ENCODE data around the gene CTNNA3.
A peak's percentile ranks its signal among the peaks of the same experiment; 100 is the strongest.
"Not testable (repeated sequence)": the region's sequence is repeated elsewhere in the genome, so short reads cannot be mapped to it uniquely, and the experiment has no call there.

Gene CTNNA3

DNA sequence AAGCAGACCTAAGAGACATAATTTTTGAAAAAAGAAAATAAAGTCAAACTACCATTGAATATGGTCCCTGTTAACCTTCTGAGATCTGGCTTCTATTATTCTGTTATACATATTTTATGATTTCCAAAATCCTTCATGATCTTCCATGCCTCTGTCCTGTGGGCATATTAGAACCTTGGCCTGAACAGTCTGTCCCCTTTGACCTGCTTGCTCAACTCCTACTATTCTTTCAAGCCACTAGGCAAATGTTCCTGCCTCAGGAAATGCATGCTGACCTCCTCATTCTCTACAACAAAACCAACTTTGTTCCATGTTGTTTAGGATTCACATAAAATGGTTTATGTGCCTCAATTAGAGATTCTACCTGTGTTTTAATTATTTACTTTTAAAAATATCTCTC is 1315.0 kb downstream of the CTNNA3 start:
- DNase-seq (ENCODE audit: low read depth), result no peak

DNA sequence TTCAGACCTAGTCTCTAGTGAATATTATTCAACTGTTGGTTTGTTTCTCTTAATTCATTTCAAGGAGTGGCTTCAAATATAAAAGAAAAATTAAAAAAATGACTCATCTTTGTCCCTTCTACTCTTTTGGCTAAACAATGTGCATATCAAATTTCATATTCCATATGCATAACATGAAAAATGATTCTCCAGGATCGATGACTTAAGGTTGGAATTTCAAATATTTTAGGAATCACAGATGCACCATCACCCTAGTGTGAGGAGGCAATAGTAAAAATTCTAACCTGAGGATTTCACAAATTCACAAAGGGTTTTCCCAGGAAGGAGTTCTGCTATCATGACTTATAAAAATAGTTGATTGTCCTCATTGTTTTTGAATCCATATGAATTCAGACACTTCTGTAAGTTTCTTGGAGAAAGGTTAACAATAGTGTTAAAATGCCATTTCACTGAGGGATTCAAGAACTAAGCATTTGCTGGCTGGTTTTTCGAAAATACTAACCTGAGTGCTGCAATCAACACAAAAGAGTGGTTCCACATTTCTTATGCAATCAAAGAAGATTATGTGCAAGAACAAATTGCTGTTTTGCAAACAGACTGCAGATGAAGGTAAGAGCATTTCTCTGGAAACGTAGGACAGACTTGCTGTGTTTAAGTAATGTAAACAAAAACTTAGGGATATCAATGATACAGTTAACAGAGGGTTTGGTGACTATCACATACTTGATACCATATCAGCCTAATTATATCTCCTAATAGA is 1317.7 kb downstream of the CTNNA3 start:
- peak; percentile 43 for DNase-seq (ENCODE audit: low read depth)

DNA sequence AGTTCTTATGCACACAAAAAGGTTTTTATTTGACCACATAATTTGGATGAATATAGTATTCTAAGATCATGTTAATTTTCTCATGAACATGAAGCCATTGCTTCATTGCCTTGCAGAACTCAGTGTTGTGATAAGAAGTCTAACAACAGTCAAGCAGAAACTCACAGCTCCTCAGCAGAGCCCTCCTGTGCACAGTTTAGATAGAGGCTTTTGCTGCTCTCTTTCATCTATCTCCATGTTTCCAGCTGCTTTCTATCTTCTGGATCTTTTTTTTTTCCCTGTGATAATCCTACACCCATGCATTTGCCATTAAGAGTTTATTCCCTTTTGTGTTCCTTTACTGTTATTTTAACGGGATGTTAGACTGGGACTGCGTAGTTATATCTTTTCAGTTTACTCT is 1327.8 kb downstream of the CTNNA3 start:
- no peak for DNase-seq (ENCODE audit: low read depth)

DNA sequence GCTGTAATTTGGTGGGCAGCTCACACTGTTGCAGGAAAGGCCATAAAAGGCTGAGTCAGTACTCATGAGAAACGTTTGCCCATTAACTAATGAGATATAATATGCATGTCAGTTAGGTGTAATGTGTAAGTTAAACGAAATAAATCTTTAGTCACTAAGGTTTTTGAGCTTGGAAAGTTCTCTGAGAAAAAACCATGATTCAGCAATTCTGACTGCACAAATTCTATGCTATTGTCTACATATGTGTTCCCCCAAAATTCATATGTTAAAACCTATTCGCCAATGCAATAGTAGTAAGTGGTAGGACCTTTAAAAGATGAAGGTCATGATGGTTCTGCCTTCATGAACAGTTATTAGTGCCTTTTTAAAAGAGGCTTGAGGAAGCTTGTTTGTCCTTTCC is 1329.8 kb downstream of the CTNNA3 start:
- DNase-seq (ENCODE audit: low read depth), result no peak

DNA sequence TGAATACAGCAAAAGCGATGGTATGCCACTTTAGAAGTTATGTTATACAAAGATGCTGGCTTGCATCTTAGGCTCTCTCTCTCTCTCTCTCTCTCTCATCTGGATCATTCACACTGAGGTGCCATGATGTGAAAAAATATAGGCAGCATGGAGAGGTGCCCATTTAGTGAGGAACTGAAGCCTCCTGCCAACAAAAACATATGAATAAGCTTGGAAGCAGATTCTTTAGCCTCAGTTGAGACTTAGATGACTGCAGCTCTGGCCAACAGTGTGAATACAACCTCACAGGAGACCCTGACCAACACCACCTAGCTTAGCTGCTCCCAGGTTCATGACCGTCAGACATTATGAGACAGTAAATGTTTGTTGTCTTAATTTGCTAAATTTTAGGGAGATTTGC is 1330.3 kb downstream of the CTNNA3 start:
- peak; percentile 3 for DNase-seq (ENCODE audit: low read depth)

DNA sequence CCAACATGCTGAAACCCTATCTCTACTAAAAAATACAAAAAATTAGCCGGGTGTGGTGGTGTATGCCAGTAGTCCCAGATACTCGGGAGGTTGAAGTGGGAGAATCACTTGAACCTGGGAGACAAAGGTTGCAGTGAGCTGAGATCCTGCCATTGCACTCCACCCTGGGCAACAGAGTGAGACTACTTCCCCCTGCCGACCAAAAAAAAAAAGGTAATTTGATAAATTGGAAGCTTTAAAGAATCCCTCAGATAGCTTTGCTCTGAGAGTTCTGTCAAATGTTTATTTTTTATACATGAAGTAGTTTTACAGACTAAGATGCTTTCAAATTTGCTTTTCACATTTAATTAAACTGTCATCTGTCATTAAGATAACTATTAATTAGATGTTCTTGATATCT is 1333.5 kb downstream of the CTNNA3 start:
- DNase-seq (ENCODE audit: low read depth), result no peak

DNA sequence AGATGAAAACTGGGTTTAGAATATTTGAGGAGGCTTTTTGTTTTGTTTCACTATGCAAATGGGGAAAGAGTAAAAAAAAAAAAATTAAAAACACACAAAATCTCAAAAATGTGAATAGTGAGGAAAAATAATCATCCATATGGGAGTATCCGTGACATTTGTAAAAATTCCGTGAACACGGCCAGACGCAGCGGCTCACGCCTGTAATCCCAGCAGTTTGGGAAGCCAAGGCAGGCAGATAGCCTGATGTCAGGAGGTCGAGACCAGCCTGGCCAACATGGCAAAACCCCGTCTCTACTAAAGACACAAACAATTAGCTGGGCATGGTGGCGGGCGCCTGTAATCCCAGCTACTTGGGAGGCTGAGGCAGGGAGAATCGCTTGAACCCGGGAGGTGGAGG is 1342.2 kb downstream of the CTNNA3 start:
- DNase-seq (ENCODE audit: low read depth), result not testable (repeated sequence)

DNA sequence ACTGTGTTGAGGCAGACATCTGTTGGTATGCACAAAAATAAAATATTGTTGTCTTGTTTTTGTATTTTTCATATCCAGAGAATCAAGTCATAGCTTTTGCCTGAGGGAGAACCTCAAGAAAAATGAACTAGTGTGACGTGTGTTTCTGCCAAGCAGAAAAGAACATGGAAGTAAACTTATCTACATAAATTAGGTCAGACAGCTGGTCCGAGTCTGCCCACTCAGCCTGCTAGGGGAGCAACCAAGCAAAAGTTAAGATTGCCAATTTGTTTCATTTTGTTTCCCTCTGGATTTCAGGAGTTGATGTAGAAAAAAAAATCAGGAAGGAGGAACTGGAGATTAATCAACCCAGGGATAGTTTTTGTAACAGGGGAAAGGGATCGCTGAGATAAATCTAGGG is 1342.6 kb downstream of the CTNNA3 start:
- DNase-seq (ENCODE audit: low read depth), result no peak

DNA sequence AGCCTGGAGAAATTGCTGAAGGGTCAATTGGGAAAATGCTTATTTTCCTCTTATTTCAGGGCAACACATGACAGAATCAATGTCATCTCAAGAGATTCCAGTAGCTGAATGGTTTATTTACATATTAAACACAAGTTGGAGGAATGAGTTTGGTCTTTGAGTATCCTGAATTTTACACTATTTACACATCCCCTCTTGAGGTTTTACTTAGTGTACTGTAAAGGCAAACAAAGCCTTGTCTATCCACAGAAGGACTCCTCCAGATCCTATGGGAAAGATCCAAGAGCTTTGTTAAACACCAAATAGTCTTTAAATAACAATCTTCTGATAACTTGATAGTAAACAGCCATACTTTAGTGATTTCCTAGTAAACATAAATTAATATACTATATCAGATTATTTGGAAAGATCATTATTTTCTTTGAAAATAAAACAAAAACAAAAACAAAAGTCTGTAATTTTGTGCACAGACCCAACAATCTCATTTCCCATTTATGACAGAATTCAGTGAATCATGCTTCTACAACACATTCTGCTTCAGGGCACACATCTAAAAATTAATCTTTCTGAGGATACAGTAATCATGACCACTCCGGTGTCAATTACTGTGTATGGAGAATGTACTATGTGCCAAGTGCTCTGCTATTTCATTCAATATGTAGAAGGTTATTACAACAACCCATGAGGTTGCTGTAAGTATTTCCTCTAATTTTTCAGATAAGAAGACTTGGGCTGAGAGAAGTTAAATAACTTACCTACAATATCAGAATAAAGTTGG is 1345.2 kb downstream of the CTNNA3 start:
- no peak for DNase-seq (ENCODE audit: low read depth)

DNA sequence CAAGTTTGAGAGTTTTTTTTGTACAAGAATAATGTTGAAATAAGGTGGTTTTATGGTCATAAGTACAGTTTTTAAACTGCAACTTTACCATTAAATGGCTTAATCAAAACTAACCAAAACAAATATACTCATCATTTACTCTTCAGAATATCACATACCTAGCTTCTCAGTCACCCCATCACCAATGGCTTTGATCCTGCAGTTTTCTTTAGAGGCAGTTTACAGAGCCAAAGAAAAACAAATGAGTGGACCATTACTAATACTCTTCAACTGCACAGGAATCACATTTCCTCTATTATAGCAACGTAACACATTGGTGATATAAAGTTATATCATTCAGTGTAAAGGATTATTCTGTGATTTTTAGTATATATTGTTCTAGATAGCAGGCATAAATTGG is 1346.3 kb downstream of the CTNNA3 start:
- DNase-seq (ENCODE audit: low read depth), result peak; percentile 37

DNA sequence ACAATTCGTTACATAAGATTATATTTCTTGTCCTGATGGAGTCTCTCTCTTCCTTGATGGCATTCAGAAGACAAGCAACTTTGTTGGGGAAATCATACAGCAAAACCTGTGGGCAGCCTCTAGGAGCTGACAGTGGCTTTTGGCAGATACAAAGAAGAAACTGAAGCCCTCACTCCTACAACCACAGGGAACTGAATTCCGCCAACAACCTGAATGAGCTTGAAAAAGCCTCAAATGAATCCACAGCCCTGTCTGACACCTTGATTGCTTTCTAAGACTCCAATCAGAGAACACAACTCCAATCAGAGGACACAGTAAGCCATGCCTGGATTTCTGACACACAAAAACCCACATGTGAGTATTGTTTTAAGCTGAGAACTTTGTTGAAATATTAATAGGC is 1346.9 kb downstream of the CTNNA3 start:
- DNase-seq (ENCODE audit: low read depth), result no peak

DNA sequence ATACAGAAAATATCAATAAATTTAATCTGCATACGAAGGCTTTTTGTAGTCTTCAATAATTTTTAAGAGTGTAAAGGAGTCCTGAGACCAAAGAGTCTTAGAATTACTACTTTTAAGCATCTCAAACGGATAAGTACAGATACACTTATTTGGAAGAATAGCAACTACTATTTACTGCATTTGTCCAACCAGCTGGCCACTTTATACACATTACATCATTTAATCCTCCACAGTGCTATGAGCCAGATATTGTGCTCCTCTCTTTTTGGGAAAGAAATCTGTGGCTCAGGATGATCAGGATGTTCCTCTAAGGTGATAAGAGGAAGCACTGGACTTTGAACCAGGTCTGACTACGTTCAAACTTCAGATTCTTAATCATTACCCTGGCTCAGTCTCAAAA is 1358.8 kb downstream of the CTNNA3 start:
- no peak for DNase-seq (ENCODE audit: low read depth)

DNA sequence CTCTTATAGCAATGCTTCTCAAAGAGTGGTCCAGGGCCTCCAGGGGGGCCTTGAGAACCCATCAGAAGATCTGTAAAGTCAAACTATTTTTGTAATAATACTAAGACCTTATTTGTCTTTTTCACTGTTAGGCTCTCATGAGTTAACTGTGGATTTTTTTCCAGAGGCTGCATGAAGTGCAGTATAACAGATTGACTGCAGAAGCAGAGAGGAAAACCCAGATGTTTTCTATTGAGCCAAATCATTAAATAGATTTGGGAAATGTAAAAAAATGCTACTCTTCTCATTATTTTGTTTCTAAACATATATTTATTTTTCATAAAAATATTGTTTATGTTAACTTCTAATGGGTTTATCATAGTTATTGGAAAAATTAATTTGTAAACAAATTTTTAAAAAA is 1359.2 kb downstream of the CTNNA3 start:
- DNase-seq (ENCODE audit: low read depth), result no peak

DNA sequence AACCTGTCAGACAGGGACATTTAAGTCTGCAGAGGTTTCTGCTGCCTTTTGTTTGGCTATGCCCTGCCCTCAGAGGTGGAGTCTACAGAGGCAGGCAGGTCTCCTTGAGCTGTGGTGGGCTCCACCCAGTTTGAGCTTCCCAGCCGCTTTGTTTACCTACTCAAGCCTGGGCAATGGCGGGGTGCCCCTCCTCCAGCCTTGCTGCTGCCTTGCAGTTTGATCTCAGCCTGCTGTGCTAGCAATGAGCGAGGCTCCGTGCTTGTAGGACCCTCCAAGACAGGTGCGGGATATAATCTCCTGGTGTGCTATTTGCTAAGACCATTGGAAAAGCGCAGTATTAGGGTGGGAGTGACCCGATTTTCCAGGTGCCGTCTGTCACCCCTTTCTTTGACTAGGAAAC is 1360.2 kb downstream of the CTNNA3 start:
- not testable (repeated sequence) for DNase-seq (ENCODE audit: low read depth)

DNA sequence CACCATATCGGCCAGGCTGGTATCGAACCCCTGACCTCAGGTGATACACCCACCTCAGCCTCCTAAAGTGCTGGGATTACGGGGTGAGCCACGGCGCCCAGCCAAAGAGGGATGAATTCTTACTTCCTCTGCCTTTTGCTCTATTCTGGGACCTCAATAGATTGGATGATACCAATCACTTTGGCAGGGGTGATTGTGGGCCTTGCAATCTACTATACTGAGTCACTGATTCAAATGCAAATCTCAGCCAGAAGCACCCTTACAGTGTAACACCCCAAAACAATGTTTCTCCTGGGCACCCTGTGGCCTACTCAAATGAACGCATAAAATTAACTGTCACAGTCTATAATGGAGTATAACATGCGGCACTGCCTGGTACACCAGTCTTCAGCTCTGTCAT is 1366.8 kb downstream of the CTNNA3 start:
- no peak for DNase-seq (ENCODE audit: low read depth)

DNA sequence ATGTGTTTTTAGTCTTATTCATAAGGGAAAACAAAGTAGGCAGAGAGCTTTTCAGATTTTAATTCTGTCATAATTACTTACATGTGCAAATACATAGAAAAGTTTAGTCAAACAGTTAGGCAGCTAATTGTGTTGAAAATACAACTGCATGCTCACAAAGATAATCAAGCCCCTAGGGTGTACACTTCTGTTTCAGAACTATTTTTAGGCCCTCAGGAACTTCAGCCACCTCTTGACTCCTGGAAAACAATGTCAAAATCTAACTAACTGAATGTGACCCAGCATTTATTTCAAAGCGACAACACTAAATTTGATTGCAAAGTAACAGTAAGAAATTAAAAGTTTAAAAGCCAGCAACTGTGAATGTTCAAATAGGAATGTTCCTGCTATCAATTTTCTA is 1369.1 kb downstream of the CTNNA3 start:
- DNase-seq (ENCODE audit: low read depth), result no peak

DNA sequence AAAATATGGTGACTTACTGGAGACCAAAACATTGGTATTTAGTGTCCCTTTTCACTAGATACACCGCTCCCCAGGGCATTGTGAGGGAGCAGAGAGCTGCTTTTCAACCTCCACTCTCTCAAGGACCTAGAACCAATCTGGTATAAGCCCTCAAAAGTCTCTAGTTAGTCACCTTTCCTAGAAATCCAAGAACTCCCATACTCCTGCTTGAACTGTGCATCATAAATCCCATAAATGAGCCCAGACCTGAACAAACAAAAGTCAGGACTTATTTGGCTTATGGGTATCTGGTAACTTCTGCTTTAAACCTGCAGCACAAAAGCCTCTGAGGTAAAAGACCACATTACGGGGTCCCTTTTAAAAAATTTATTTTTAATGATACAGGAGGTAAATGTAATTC is 1373.2 kb downstream of the CTNNA3 start:
- no peak for DNase-seq (ENCODE audit: low read depth)

DNA sequence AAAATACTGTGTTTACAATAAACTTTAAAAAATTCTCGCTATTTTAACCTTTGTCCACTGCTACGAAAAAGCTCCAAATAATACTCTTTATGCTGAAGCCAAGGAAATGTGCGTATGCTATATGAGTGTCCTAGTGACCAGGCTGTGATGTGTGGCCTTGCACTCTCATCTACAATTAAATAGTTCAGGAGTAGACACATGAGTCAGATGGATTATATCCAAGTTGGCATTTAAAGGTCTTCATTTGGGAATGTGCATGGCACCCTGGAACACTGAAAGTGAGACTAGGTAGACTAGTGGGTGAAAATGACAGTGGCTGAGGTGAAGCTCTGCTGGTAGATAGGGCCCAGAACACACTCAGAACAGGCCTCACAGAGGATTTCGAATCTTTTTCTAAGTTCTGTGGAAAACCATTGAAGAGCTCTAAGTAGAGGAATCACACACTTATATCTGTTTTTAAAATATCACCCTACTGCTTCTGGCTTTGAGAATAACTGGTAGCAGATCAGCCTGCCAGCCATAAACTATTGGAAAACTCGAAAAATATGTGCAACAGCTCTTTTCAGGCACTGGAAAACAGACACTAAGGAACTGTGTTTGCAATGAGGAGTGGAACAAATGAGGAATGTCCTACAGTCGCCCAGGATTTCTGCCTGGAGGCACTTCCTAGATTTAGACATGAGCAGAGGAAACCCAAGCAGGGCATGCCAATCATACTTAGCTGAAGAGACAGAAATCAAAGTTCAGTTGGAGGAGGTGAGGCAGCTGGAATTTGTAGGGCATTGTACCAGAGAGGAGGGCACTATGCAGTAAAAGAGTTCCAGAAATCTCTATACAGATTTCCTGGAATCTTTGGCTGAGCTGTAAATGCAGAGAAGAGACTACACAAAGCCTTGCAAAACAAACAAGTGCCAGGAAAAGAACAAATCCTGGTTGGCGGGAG is 1374.0 kb downstream of the CTNNA3 start:
- DNase-seq (ENCODE audit: low read depth), result peak; percentile 1

DNA sequence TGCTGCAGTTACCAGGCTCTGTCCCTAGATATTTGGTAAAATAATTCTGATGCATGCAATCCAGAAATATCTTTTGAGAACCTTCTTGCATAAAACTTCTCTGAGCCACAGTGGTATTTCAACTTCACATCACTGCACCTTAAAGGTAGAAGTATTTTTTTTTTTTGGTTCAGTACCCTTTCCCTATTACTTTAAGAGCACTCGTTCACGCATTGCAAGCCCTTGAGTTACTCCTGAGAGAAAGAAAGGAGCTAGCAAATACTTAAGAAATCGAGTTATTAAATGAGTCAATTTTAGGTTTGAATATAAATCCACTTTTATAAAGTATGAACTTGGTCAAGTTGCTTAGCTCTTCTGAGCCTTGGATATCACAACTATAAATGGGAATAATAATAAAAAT is 1377.2 kb downstream of the CTNNA3 start:
- DNase-seq (ENCODE audit: low read depth), result no peak

DNA sequence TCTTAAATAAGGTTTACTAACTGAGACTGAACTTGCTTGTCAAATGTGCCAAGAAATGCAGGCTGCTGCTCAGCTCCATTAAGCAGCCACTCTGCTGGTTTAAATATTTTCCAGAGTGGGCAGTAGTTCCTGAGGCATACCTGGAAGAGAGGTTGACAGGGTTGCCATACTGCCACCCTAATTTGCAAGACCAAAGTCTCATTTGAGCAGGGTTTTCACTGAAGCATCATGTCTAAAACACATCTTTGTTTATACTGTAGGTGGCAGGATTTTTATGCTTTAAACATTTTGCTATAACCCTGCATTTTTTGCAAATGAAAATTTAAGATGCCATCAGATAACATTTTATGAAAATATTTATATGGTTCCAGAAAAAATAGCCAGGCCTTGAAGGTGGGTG is 1388.2 kb downstream of the CTNNA3 start:
- no peak for DNase-seq (ENCODE audit: low read depth)

DNA sequence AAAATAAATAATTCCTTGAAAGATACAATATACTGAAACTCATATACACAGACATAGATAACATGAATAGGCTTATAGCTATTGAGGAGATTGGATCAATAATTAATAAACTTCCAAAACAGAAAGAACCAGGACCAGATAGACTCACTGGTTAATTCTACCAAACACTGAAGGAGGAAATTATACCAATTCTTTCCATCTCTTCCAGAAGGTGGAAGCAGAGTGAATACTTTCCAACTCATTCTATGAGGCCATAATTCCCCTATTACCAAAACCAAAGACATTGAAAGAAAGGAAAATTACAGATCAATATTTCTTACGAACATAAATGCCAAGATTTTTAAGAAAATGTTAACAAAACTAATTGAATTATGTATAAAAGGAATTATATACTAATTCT is 1394.9 kb downstream of the CTNNA3 start:
- DNase-seq (ENCODE audit: low read depth), result no peak

DNA sequence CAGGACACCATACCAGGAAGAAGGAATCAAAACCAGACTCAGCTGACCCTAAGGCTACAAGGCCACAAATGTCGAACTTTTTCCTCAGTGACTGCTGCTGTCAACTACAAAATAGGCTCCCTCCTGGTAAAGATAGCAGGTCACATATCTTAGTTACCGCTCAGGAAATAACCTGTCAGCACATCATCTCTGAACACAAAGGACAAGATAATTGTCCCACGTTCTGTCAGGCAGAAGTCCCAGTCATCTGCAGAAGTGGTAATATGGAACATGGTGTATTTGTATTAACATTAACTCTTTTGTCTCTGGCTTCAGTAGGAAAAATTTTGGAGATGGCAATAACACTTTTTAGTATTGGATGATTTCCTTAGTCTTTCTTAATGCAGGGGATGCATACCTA is 1400.4 kb downstream of the CTNNA3 start:
- no peak for DNase-seq (ENCODE audit: low read depth)

DNA sequence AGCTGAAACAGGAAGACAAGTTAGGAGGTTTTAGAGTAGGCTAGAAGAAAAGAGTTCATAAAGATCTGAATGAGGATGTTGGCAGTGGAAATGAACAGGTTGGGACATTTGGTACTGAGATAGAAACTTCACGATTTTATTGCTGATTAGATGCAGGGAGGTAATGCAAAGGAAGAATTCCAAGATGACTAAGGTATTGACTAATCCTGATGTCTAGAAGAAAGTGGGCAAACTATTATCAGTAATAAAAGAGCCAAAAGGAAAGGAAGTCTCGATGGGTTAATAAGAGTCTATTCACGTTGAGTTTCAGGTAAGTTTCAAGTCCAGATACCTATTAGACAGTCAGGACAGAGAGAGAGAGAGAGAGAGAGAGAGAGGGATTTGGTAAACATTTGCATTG is 1401.5 kb downstream of the CTNNA3 start:
- no peak for DNase-seq (ENCODE audit: low read depth)

Data from iris pigment epithelial cell (primary cell).